IMR-90 (cell line): ENCODE results near the gene USP17L10. TPM values are rescaled to one million over a fixed set of nuclear protein-coding genes. Genes with fewer than 3 reads are reported as not detected.

ENCODE experiments used
- polyA plus RNA-seq, 3 experiments: library from polyadenylated mRNA; depleted of rRNA; stranded (reverse); fragments of >200 nt; gene quantifications; 2 replicates each; pipeline ENCODE4 v1.2.3, GENCODE V29; 2012; ENCODE audit warnings: low replicate concordance in 1 of 3
- total RNA-seq: library from RNA; depleted of rRNA; stranded (reverse); fragments of >200 nt; gene quantifications from 2 replicates; pipeline ENCODE4 v1.2.3, GENCODE V29; 2012; rRNA removed

The USP17L10 gene
- total and polyA plus RNA-seq, 2 of the 4 experiments (the other 2 are of a cell fraction) = not detected

Other genes starting within 250 kb of the USP17L10 start
- not detected in 2 replicates for gene FAM90A26, start 40.2 kb upstream of the USP17L10 start, total RNA-seq
- gene FAM90A26, start 40.2 kb upstream of the USP17L10 start, polyA plus RNA-seq (2012; rRNA removed) = not detected in 2 replicates
- not detected in 2 replicates for gene USP17L11, start 4.7 kb downstream of the USP17L10 start, total RNA-seq
- not detected in 2 replicates for gene USP17L11, start 4.7 kb downstream of the USP17L10 start, polyA plus RNA-seq (2012; rRNA removed)
- not detected in 2 replicates for gene USP17L12, start 9.5 kb downstream of the USP17L10 start, total RNA-seq
- not detected in 2 replicates for gene USP17L12, start 9.5 kb downstream of the USP17L10 start, polyA plus RNA-seq (2012; rRNA removed)
- gene USP17L13, start 14.2 kb downstream of the USP17L10 start, total RNA-seq = not detected in 2 replicates
- not detected in 2 replicates for gene USP17L13, start 14.2 kb downstream of the USP17L10 start, polyA plus RNA-seq (2012; rRNA removed)
- gene USP17L15, start 23.7 kb downstream of the USP17L10 start, total RNA-seq = not detected in 2 replicates
- not detected in 2 replicates for gene USP17L15, start 23.7 kb downstream of the USP17L10 start, polyA plus RNA-seq (2012; rRNA removed)
- not detected in 2 replicates for gene USP17L17, start 33.2 kb downstream of the USP17L10 start, total RNA-seq
- not detected in 2 replicates for gene USP17L17, start 33.2 kb downstream of the USP17L10 start, polyA plus RNA-seq (2012; rRNA removed)
- gene USP17L18, start 38.0 kb downstream of the USP17L10 start, total RNA-seq = not detected in 2 replicates
- gene USP17L18, start 38.0 kb downstream of the USP17L10 start, polyA plus RNA-seq (2012; rRNA removed) = not detected in 2 replicates
- not detected in 2 replicates for gene USP17L19, start 42.7 kb downstream of the USP17L10 start, total RNA-seq
- not detected in 2 replicates for gene USP17L19, start 42.7 kb downstream of the USP17L10 start, polyA plus RNA-seq (2012; rRNA removed)
- gene USP17L20, start 47.5 kb downstream of the USP17L10 start, total RNA-seq = not detected in 2 replicates
- gene USP17L20, start 47.5 kb downstream of the USP17L10 start, polyA plus RNA-seq (2012; rRNA removed) = not detected in 2 replicates
- not detected in 2 replicates for gene USP17L21, start 52.2 kb downstream of the USP17L10 start, total RNA-seq
- gene USP17L21, start 52.2 kb downstream of the USP17L10 start, polyA plus RNA-seq (2012; rRNA removed) = not detected in 2 replicates
- not detected in 2 replicates for gene USP17L22, start 57.0 kb downstream of the USP17L10 start, total RNA-seq
- gene USP17L22, start 57.0 kb downstream of the USP17L10 start, polyA plus RNA-seq (2012; rRNA removed) = not detected in 2 replicates
- gene USP17L24, start 114.5 kb downstream of the USP17L10 start, total RNA-seq = not detected in 2 replicates
- not detected in 2 replicates for gene USP17L24, start 114.5 kb downstream of the USP17L10 start, polyA plus RNA-seq (2012; rRNA removed)
- gene USP17L25, start 119.3 kb downstream of the USP17L10 start, total RNA-seq = not detected in 2 replicates
- gene USP17L25, start 119.3 kb downstream of the USP17L10 start, polyA plus RNA-seq (2012; rRNA removed) = not detected in 2 replicates
- gene USP17L26, start 124.0 kb downstream of the USP17L10 start, total RNA-seq = not detected in 2 replicates
- gene USP17L26, start 124.0 kb downstream of the USP17L10 start, polyA plus RNA-seq (2012; rRNA removed) = not detected in 2 replicates
- gene USP17L5, start 128.7 kb downstream of the USP17L10 start, total RNA-seq = not detected in 2 replicates
- not detected in 2 replicates for gene USP17L5, start 128.7 kb downstream of the USP17L10 start, polyA plus RNA-seq (2012; rRNA removed)
- not detected in 2 replicates for gene USP17L27, start 133.5 kb downstream of the USP17L10 start, total RNA-seq
- gene USP17L27, start 133.5 kb downstream of the USP17L10 start, polyA plus RNA-seq (2012; rRNA removed) = not detected in 2 replicates
- not detected in 2 replicates for gene USP17L28, start 138.2 kb downstream of the USP17L10 start, total RNA-seq
- not detected in 2 replicates for gene USP17L28, start 138.2 kb downstream of the USP17L10 start, polyA plus RNA-seq (2012; rRNA removed)
- not detected in 2 replicates for gene USP17L29, start 143.0 kb downstream of the USP17L10 start, total RNA-seq
- not detected in 2 replicates for gene USP17L29, start 143.0 kb downstream of the USP17L10 start, polyA plus RNA-seq (2012; rRNA removed)
- gene USP17L30, start 152.5 kb downstream of the USP17L10 start, total RNA-seq = not detected in 2 replicates
- not detected in 2 replicates for gene USP17L30, start 152.5 kb downstream of the USP17L10 start, polyA plus RNA-seq (2012; rRNA removed)
- gene DEFB131A, start 233.8 kb downstream of the USP17L10 start, total RNA-seq = not detected in 2 replicates
- not detected in 2 replicates for gene DEFB131A, start 233.8 kb downstream of the USP17L10 start, polyA plus RNA-seq (2012; rRNA removed)